GM10248 (cell line): ENCODE results near the gene MRPS7.
A peak's percentile ranks its signal among the peaks of the same experiment; 100 is the strongest.

ENCODE experiments used
- CTCF ChIA-PET: fragments of 300-600 bp; sonication (Branson Sonifier 250); formaldehyde crosslinking; extraction: SDS; loops from one replicate; lab custom pipeline; 2021; ENCODE audit warnings: antibody characterized with exemption; lab: Yijun Ruan, JAX
- POLR2A ChIA-PET: fragments of 350-650 bp; sonication (Branson Sonifier 250); formaldehyde crosslinking; extraction: SDS; loops from one replicate; lab custom pipeline; 2020; ENCODE audit warnings: antibody characterized with exemption; lab: Yijun Ruan, JAX
- DNase-seq: peaks from one replicate; pipeline ENCODE4 v3.0.0; 2012; ENCODE audit errors: extremely low spot score
- TF ChIP-seq, protein P1 (sequence below): IDR thresholded peaks from 2 replicates; pipeline ENCODE4 v1.5.1; 2012; ENCODE audit warnings: mild to moderate bottlenecking, low read depth; ENCODE audit errors: extremely low read depth, missing control alignments, control extremely low read depth

Gene MRPS7

DNA sequence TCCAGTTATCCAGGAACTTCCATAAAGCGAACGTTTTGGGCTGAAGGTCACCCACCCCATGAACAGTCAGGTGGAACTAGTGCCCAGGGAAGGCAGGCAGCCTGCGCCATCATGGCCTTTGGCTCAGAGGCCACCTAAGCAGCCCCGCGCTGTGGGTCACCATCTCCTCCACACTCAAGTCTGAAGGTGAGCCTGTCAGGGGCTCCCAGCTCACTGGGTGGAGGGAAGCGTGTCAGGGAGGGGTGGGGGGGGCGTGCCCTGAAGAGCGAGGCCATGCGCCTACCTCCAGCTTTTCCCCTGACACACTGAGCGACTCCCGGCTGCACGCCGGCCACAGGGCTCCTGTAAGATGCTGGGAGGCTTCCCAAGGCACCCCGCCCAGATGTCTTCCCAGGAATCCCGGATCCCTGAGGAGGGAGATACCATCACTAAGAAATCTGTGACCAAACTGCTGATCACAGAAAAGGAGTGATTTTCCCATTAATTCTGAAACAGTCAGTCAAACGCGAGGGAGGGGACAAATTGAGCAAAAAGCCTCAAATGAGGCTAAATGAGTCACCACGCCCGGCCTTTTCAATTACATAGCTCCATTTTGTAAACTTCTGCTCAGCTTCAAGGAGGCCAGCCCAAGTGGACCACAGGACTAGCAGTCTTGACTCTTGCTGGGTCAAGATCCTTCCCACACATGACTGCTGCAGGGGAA lies 54.0 kb downstream of the MRPS7 start:
- TF ChIP-seq, protein P1, sequence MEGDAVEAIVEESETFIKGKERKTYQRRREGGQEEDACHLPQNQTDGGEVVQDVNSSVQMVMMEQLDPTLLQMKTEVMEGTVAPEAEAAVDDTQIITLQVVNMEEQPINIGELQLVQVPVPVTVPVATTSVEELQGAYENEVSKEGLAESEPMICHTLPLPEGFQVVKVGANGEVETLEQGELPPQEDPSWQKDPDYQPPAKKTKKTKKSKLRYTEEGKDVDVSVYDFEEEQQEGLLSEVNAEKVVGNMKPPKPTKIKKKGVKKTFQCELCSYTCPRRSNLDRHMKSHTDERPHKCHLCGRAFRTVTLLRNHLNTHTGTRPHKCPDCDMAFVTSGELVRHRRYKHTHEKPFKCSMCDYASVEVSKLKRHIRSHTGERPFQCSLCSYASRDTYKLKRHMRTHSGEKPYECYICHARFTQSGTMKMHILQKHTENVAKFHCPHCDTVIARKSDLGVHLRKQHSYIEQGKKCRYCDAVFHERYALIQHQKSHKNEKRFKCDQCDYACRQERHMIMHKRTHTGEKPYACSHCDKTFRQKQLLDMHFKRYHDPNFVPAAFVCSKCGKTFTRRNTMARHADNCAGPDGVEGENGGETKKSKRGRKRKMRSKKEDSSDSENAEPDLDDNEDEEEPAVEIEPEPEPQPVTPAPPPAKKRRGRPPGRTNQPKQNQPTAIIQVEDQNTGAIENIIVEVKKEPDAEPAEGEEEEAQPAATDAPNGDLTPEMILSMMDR, result no peak
- CTCF ChIA-PET, result interaction anchor here (0.7 to 2.9 kb wide), 15 partner anchors 8 to 202 kb away, joined by 3 to 12 read pairs (median 4); partner anchors contain the start of genes MIF4GD and SLC25A19
- peak; percentile 56 for DNase-seq
- POLR2A ChIA-PET, result interaction anchor here (1.0 to 1.7 kb wide), 5 partner anchors 19 to 90 kb away, joined by 3 to 14 read pairs (median 6); partner anchors contain the start of genes MIF4GD and SLC25A19
